DOHH2 (cell line): ENCODE results near the gene ERFE.

Experiments
- H3F3A ChIP-seq: fragments of 200-600 bp; sonication (generic), shearing (Covaris generic); 2 replicates; pipeline ENCODE4 v1.6.0; 2016; ENCODE audit warnings: antibody characterized with exemption, mild to moderate bottlenecking; ENCODE audit not compliant: control insufficient read depth, insufficient read depth
- H3K27ac ChIP-seq: fragments of 200-600 bp; sonication (generic); 2 replicates; pipeline ENCODE4 v1.5.1; 2014; ENCODE audit warnings: low read depth, mild to moderate bottlenecking, low read length, moderate library complexity
- H3K27me3 ChIP-seq: fragments of 200-600 bp; sonication (generic); 2 replicates; pipeline ENCODE4 v1.6.1; 2014; ENCODE audit warnings: mild to moderate bottlenecking, low read length, mixed read lengths; ENCODE audit not compliant: control insufficient read depth
- H3K36me3 ChIP-seq: fragments of 200-600 bp; sonication (generic); 2 replicates; pipeline ENCODE4 v1.6.1; 2014; ENCODE audit warnings: mild to moderate bottlenecking, low read length, moderate library complexity, mixed read lengths; ENCODE audit not compliant: control insufficient read depth
- H3K4me1 ChIP-seq: fragments of 200-600 bp; sonication (generic); 2 replicates; pipeline ENCODE4 v1.6.1; 2014; ENCODE audit warnings: mild to moderate bottlenecking, low read length, mixed read lengths; ENCODE audit not compliant: control insufficient read depth
- H3K4me2 ChIP-seq: fragments of 200-600 bp; sonication (generic); 2 replicates; pipeline ENCODE4 v1.6.0; 2014; ENCODE audit warnings: mild to moderate bottlenecking, low read length, moderate library complexity
- H3K4me3 ChIP-seq: fragments of 200-600 bp; sonication (generic); 2 replicates; pipeline ENCODE4 v1.5.1; 2014; ENCODE audit warnings: mild to moderate bottlenecking, low read length, mixed read lengths
- H3K79me2 ChIP-seq: fragments of 200-600 bp; sonication (generic); 2 replicates; pipeline ENCODE4 v1.6.1; 2014; ENCODE audit warnings: mild to moderate bottlenecking, low read length, mixed read lengths; ENCODE audit not compliant: control insufficient read depth
- H3K9me2 ChIP-seq: fragments of 200-600 bp; sonication (generic); replicated peaks from 2 replicates; pipeline ENCODE4 v1.6.1; 2014; ENCODE audit warnings: mild to moderate bottlenecking, low read length, mixed read lengths; ENCODE audit not compliant: control insufficient read depth
- H3K9me3 ChIP-seq: fragments of 200-600 bp; sonication (generic); 2 replicates; pipeline ENCODE4 v1.6.1; 2014; ENCODE audit warnings: antibody characterized with exemption, low read length, mixed read lengths; ENCODE audit not compliant: control insufficient read depth, insufficient read depth
- H4K20me1 ChIP-seq: fragments of 200-600 bp; sonication (generic); 2 replicates; pipeline ENCODE4 v1.6.0; 2014; ENCODE audit warnings: low read depth, mild to moderate bottlenecking, antibody characterized with exemption, low read length, moderate library complexity; ENCODE audit not compliant: control insufficient read depth, insufficient read depth
- CTCF ChIP-seq: fragments of 200-600 bp; sonication (generic); IDR thresholded peaks from one replicate; pipeline ENCODE4 v1.5.1; 2014; ENCODE audit warnings: antibody characterized with exemption, mild to moderate bottlenecking, low read depth, low read length; ENCODE audit not compliant: poor library complexity, severe bottlenecking
- EZH2phosphoT487 ChIP-seq: fragments of 200-600 bp; sonication (generic); IDR thresholded peaks from 2 replicates; pipeline ENCODE4 v1.6.1; 2017; ENCODE audit warnings: borderline replicate concordance, mild to moderate bottlenecking, antibody characterized with exemption, low read length, moderate library complexity, mixed read lengths

Gene ERFE

GRCh38 chr2:238132463-238133450 lies 26.0 kb upstream of the ERFE start:
- no peak overlapping the region for H3K27ac ChIP-seq
- no peaks in the 10 kb centered on the region for H3K9me3 ChIP-seq
- TF ChIP-seq EZH2phosphoT487 (no peak), CTCF (no peak)
- H3K27me3 ChIP-seq, result no peaks in the 10 kb centered on the region
- no peaks in the 10 kb centered on the region for H3K36me3 ChIP-seq
- H4K20me1 ChIP-seq, result peaks cover 2% of the 10 kb centered on the region; the same call in 1 of the 2 replicates
- no peaks in the 10 kb centered on the region for H3K9me2 ChIP-seq
- no peaks in the 10 kb centered on the region for H3K79me2 ChIP-seq
- H3K4me1 ChIP-seq, result no peaks in the 10 kb centered on the region; the same call in 1 of the 2 replicates
- no peak overlapping the region for H3K4me2 ChIP-seq
- H3K4me3 ChIP-seq, result no peak overlapping the region
- H3F3A ChIP-seq, result no peaks in the 10 kb centered on the region

GRCh38 chr2:238133499-238134392 lies 25.0 kb upstream of the ERFE start:
- H3K27ac ChIP-seq, result no peak overlapping the region
- H3F3A ChIP-seq, result no peaks in the 10 kb centered on the region
- no peaks in the 10 kb centered on the region for H3K79me2 ChIP-seq
- no peak for TF ChIP-seq CTCF
- TF ChIP-seq EZH2phosphoT487, result no peak
- no peaks in the 10 kb centered on the region for H3K27me3 ChIP-seq
- no peaks in the 10 kb centered on the region for H3K36me3 ChIP-seq
- no peak overlapping the region for H3K4me3 ChIP-seq
- no peaks in the 10 kb centered on the region for H3K9me3 ChIP-seq
- peaks cover 2% of the 10 kb centered on the region; the same call in 1 of the 2 replicates for H4K20me1 ChIP-seq
- peaks cover 9% of the 10 kb centered on the region for H3K4me1 ChIP-seq
- H3K4me2 ChIP-seq, result no peak overlapping the region
- no peaks in the 10 kb centered on the region for H3K9me2 ChIP-seq

GRCh38 chr2:238134393-238134785 lies 24.4 kb upstream of the ERFE start:
- Histone ChIP-seq H3K27ac (no peak overlapping the region), H3K9me2 (no peaks in the 10 kb centered on the region)
- TF ChIP-seq EZH2phosphoT487 (no peak), CTCF (no peak)

More at GRCh38 chr2:238134393-238134785, 24.4 kb upstream of the ERFE start:
- Histone ChIP-seq H3K4me2 (no peak overlapping the region), H3F3A (no peaks in the 10 kb centered on the region), H3K4me1 (peaks cover 16% of the 10 kb centered on the region), H3K27me3 (no peaks in the 10 kb centered on the region), H3K36me3 (no peaks in the 10 kb centered on the region), H4K20me1 (peaks cover 2% of the 10 kb centered on the region; the same call in 1 of the 2 replicates), H3K79me2 (no peaks in the 10 kb centered on the region), H3K4me3 (no peak overlapping the region), H3K9me3 (no peaks in the 10 kb centered on the region)
